HepG2 (cell line): ENCODE measurements around the gene CYB5A. TPM values are rescaled to one million over a fixed set of nuclear protein-coding genes. Genes with fewer than 3 reads are reported as not detected.

Source experiments
- ATF6 ChIP-seq: sonication (generic); formaldehyde crosslinking; conservative IDR thresholded peaks from 2 replicates; pipeline ENCODE4 v1.4.0; 2020; ENCODE audit warnings: missing genetic modification reagents
- CTCF ChIP-seq: sonication (generic); formaldehyde crosslinking; IDR thresholded peaks from 2 replicates; pipeline ENCODE4 v1.5.0; 2020; ENCODE audit warnings: mild to moderate bottlenecking, missing genetic modification reagents, moderate library complexity
- FOXO4 ChIP-seq: sonication (generic); formaldehyde crosslinking; conservative IDR thresholded peaks from 2 replicates; pipeline ENCODE4 v1.8.1; 2023; ENCODE audit warnings: missing genetic modification reagents
- GFI1 ChIP-seq: sonication (generic); formaldehyde crosslinking; IDR thresholded peaks from 2 replicates; pipeline ENCODE4 v1.5.0; 2020; ENCODE audit warnings: missing genetic modification reagents, mild to moderate bottlenecking, borderline replicate concordance
- HOXD1 ChIP-seq: sonication (generic); formaldehyde crosslinking; IDR thresholded peaks from 2 replicates; pipeline ENCODE4 v1.5.0; 2020; ENCODE audit warnings: missing genetic modification reagents
- KDM2A ChIP-seq: sonication (generic); formaldehyde crosslinking; IDR thresholded peaks from 2 replicates; pipeline ENCODE4 v1.4.0; 2020; ENCODE audit warnings: low read depth, missing genetic modification reagents, borderline replicate concordance
- MAZ ChIP-seq, 2 experiments: sonication (generic) in 1 of 2; formaldehyde crosslinking in 1 of 2; IDR thresholded peaks; 2 replicates each; pipeline versions ENCODE4 v1.5.0 to v1.6.1; 2012 to 2020; ENCODE audit warnings: low read depth in 2 of 2, mild to moderate bottlenecking in 2 of 2, borderline replicate concordance in 1 of 2, improper control_type of control experiment in 1 of 2, low read length in 1 of 2, missing genetic modification reagents in 1 of 2, moderate library complexity in 1 of 2
- ONECUT2 ChIP-seq: sonication (generic); formaldehyde crosslinking; IDR thresholded peaks from 2 replicates; pipeline ENCODE4 v1.4.0; 2020; ENCODE audit warnings: missing genetic modification reagents
- PBX2 ChIP-seq: IDR thresholded peaks from 2 replicates; pipeline ENCODE4 v1.6.1; 2016; ENCODE audit warnings: control low read depth
- PLSCR1 ChIP-seq: sonication (generic); formaldehyde crosslinking; IDR thresholded peaks from 2 replicates; pipeline ENCODE4 v1.5.0; 2020; ENCODE audit warnings: missing genetic modification reagents, mild to moderate bottlenecking, borderline replicate concordance
- SMC3 ChIP-seq: IDR thresholded peaks from 2 replicates; pipeline ENCODE4 v1.6.1; 2011; ENCODE audit warnings: low read length, improper control_type of control experiment
- STAG1 ChIP-seq: sonication (generic); formaldehyde crosslinking; IDR thresholded peaks from 2 replicates; pipeline ENCODE4 v1.4.0; 2020; ENCODE audit warnings: missing genetic modification reagents
- ZBTB25 ChIP-seq: IDR thresholded peaks from 2 replicates; pipeline ENCODE4 v1.6.1; 2018; ENCODE audit warnings: missing genetic modification reagents
- ZNF354B ChIP-seq: sonication (generic); formaldehyde crosslinking; IDR thresholded peaks from 2 replicates; pipeline ENCODE4 v1.8.0; 2022; ENCODE audit warnings: mild to moderate bottlenecking, missing genetic modification reagents
- ZNF430 ChIP-seq: sonication (generic); formaldehyde crosslinking; IDR thresholded peaks from 2 replicates; pipeline ENCODE4 v1.9.0; 2021; ENCODE audit warnings: mild to moderate bottlenecking, missing genetic modification reagents
- ZNF556 ChIP-seq: sonication (generic); formaldehyde crosslinking; IDR thresholded peaks from 2 replicates; pipeline ENCODE4 v1.4.0; 2020; ENCODE audit warnings: mild to moderate bottlenecking, missing genetic modification reagents, borderline replicate concordance
- ZNF577 ChIP-seq: sonication (generic); formaldehyde crosslinking; IDR thresholded peaks from 2 replicates; pipeline ENCODE4 v1.4.0; 2020; ENCODE audit warnings: mild to moderate bottlenecking, low read depth, missing genetic modification reagents, borderline replicate concordance
- ZSCAN5A ChIP-seq: sonication (generic); formaldehyde crosslinking; IDR thresholded peaks from 2 replicates; pipeline ENCODE4 v1.8.0; 2022; ENCODE audit warnings: mild to moderate bottlenecking, missing genetic modification reagents, borderline replicate concordance
- polyA plus RNA-seq, 8 experiments: library from polyadenylated mRNA; depleted of rRNA in 3 of 8; stranded (reverse) in 7 of 8; unstranded in 1 of 8; fragments of >200 nt; fragmentation: Illumina TruSeq in 4 of 8; extraction: Trizol in 4 of 8; gene quantifications; 2 replicates each; pipeline versions ENCODE4 v1.2.1 to v1.2.3, GENCODE V29; 2011 to 2016; ENCODE audit warnings: low read depth in 4 of 8, missing spikeins in 1 of 8, mixed read lengths in 1 of 8; ENCODE audit not compliant: insufficient read depth in 1 of 8
- total RNA-seq, 5 experiments: library from RNA; depleted of rRNA; stranded (reverse); fragments of >200 nt; fragmentation: Illumina TruSeq; extraction: Trizol; gene quantifications; 2 replicates each; pipeline ENCODE4 v1.2.3, GENCODE V29; 2016; ENCODE audit warnings: low read depth in 1 of 5

The CYB5A gene
- total and polyA plus RNA-seq, 2 of the 13 experiments (the other 11 are each of a cell fraction or from before 2014, with no cell fraction given): 215 to 356 TPM

GRCh38 chr18:74331404-74331803 is 39.6 kb upstream of the CYB5A start (continued):
- TF ChIP-seq PBX2: no peak
- no peak for TF ChIP-seq ZBTB25 (CRISPR knock-in tag)
- TF ChIP-seq STAG1 (CRISPR knock-in tag): peak; percentile 82
- no peak for TF ChIP-seq FOXO4 (CRISPR knock-in tag)
- TF ChIP-seq ZNF556 (CRISPR knock-in tag): no peak
- 0 out of 2 replicates have a peak, but pooled peaks have one; percentile 25 for TF ChIP-seq ZNF430 (CRISPR knock-in tag)
- peak; percentile 81 for TF ChIP-seq SMC3
- no peak for TF ChIP-seq ATF6 (CRISPR knock-in tag)
- TF ChIP-seq ONECUT2 (CRISPR knock-in tag): no peak
- no peak for TF ChIP-seq PLSCR1 (CRISPR knock-in tag)
- no peak for TF ChIP-seq KDM2A
- TF ChIP-seq ZNF577 (CRISPR knock-in tag): no peak
- TF ChIP-seq HOXD1 (CRISPR knock-in tag): no peak
- TF ChIP-seq ZNF354B (CRISPR knock-in tag): no peak
- TF ChIP-seq GFI1 (CRISPR knock-in tag): no peak
- no peak for TF ChIP-seq MAZ (IDR thresholded peaks at IDR 0.05; ENCODE audit: borderline replicate concordance, low read depth, low read length)
- TF ChIP-seq MAZ (CRISPR knock-in tag; IDR thresholded peaks at IDR 0.05; ENCODE audit: low read depth): no peak
- peak; percentile 79 for TF ChIP-seq CTCF (CRISPR knock-in tag)
- no peak for TF ChIP-seq ZSCAN5A (CRISPR knock-in tag)
